ENCODE data around the gene AUTS2. TPM values are rescaled to one million over a fixed set of nuclear protein-coding genes. Genes with fewer than 3 reads are reported as not detected.

The AUTS2 gene
- total and polyA plus RNA-seq, 10 of the 15 experiments (the other 5 are each of a cell fraction or from before 2014, with no cell fraction given): 6.4 to 55.6 (median 21.6) TPM

DNA sequence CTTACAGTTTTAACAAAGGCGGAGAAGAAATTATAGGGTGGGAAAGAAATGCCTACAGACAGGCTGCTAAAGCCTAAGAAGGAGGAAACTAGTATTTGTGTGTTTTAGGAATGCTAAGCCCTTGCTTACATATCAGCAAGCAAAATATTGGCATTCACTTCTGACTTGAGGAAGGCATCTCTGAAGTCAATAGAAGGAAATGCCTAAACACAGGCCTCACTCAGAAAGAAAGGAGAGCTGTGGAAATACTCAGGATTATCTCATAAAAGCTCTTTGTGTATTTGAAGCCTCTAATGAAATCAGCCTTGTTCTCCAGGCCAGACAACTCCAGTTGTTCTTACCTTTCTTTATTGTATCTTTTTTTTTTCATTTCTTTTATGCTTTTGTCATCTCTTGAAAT lies 158.0 kb downstream of the AUTS2 start (continued):
- no peak for TF ChIP-seq MTA2 (IDR thresholded peaks at IDR 0.05; ENCODE audit: low read depth)
- TF ChIP-seq, protein P1, sequence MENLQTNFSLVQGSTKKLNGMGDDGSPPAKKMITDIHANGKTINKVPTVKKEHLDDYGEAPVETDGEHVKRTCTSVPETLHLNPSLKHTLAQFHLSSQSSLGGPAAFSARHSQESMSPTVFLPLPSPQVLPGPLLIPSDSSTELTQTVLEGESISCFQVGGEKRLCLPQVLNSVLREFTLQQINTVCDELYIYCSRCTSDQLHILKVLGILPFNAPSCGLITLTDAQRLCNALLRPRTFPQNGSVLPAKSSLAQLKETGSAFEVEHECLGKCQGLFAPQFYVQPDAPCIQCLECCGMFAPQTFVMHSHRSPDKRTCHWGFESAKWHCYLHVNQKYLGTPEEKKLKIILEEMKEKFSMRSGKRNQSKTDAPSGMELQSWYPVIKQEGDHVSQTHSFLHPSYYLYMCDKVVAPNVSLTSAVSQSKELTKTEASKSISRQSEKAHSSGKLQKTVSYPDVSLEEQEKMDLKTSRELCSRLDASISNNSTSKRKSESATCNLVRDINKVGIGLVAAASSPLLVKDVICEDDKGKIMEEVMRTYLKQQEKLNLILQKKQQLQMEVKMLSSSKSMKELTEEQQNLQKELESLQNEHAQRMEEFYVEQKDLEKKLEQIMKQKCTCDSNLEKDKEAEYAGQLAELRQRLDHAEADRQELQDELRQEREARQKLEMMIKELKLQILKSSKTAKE (IDR thresholded peaks at IDR 0.05; ENCODE audit: low read depth, poor library complexity, severe bottlenecking): no peak

- no peak for FAIRE-seq
- ChIA-PET SMC1A (ENCODE audit: uncharacterized antibody, unreplicated experiment) (interaction anchor here (1.4 to 2.3 kb wide), 4 partner anchors 9 to 43 kb away, joined by 4 to 12 read pairs (median 8); no protein-coding TSS in a partner anchor), POLR2A (no interaction called here), CTCF (interaction anchor here (1.0 to 1.5 kb wide), 2 partner anchors 11 to 17 kb away, joined by 3 read pairs; no protein-coding TSS in a partner anchor), RAD21 (ENCODE audit: unreplicated experiment) (interaction anchor here (1.2 to 2.3 kb wide), 2 partner anchors 19 to 67 kb away, joined by 5 to 17 read pairs; no protein-coding TSS in a partner anchor)
- in situ Hi-C loops (cut with MboI) (no loop called here), intact Hi-C loops (cut with micrococcal nuclease; ENCODE audit: unreplicated experiment) (no loop called here)
- H3K4me1 ChIP-seq (ENCODE audit: control insufficient read depth, insufficient read depth, low read length): no peaks in the 10 kb centered on the region; the same call in 1 of the 2 replicates
- 88% methylated on average over 1 of the region's 1 CpG for WGBS (ENCODE audit: insufficient coverage, insufficient replicate concordance, low lambda C conversion rate, missing lambda C conversion rate)
- TF ChIP-seq RAD21 (IDR thresholded peaks at IDR 0.05; ENCODE audit: insufficient read depth, low read depth, low read length) (0 out of 2 replicates have a peak, but pooled peaks have one; percentile 7), SMAD1 (IDR thresholded peaks at IDR 0.05; ENCODE audit: low read depth, partially characterized antibody) (no peak), TCF12 (IDR thresholded peaks at IDR 0.05; ENCODE audit: low read depth, low read length) (no peak), SMC3 (IDR thresholded peaks at IDR 0.05; ENCODE audit: borderline replicate concordance, low read length) (peak; percentile 26; the same call in 1 of the 2 replicates)
- TF ChIP-seq, protein P2, sequence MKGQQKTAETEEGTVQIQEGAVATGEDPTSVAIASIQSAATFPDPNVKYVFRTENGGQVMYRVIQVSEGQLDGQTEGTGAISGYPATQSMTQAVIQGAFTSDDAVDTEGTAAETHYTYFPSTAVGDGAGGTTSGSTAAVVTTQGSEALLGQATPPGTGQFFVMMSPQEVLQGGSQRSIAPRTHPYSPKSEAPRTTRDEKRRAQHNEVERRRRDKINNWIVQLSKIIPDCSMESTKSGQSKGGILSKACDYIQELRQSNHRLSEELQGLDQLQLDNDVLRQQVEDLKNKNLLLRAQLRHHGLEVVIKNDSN (IDR thresholded peaks at IDR 0.05; ENCODE audit: borderline replicate concordance, extremely low read length, insufficient read depth, low read depth, low read length): no peak
- DNase-seq (ENCODE audit: low read depth, low spot score): no peak
- H3K79me2 ChIP-seq (ENCODE audit: control insufficient read depth, insufficient read depth, low read length): no peaks in the 10 kb centered on the region
- no peaks in the 10 kb centered on the region for H3K9me3 ChIP-seq (replicated peaks; ENCODE audit: control insufficient read depth, insufficient read depth, low read length)
- no peak overlapping the region for H3K9ac ChIP-seq (ENCODE audit: control insufficient read depth, insufficient read depth, low read length)
- ATAC-seq: no peak
- H3K4me3 ChIP-seq: no peak overlapping the region
- no peaks in the 10 kb centered on the region for H4K20me1 ChIP-seq (ENCODE audit: control insufficient read depth, insufficient read depth)
- no peak overlapping the region for H3K27ac ChIP-seq (ENCODE audit: control insufficient read depth, insufficient read depth)
- no peak overlapping the region for H3K4me2 ChIP-seq (ENCODE audit: control insufficient read depth, insufficient read depth)
- no peak overlapping the region for H2AFZ ChIP-seq (ENCODE audit: control insufficient read depth, low read depth, low read length)
- no peaks in the 10 kb centered on the region for H3K36me3 ChIP-seq (ENCODE audit: control insufficient read depth in 2 of 2, insufficient read depth in 2 of 2, low read length in 1 of 2)
- no peaks in the 10 kb centered on the region for H3K27me3 ChIP-seq (replicated peaks in 1 of 2; ENCODE audit: control insufficient read depth in 2 of 2, insufficient read depth in 2 of 2, low read length in 1 of 2)
- no TSS peak for BruUV-seq (replicated peaks)
These were observed 159.3 kb downstream of the AUTS2 start for GRCh38 chr7:69757528-69757927.

Data from GM12878 (cell line).